ENCODE results near the gene GNAS-AS1.

The GNAS-AS1 gene

GRCh38 chr20:58877976-58878360 lies 27.3 kb upstream of the GNAS-AS1 start:
- H3K4me3 ChIP-seq (ENCODE audit: low read length), result no peak overlapping the region
- TF ChIP-seq, protein P1, sequence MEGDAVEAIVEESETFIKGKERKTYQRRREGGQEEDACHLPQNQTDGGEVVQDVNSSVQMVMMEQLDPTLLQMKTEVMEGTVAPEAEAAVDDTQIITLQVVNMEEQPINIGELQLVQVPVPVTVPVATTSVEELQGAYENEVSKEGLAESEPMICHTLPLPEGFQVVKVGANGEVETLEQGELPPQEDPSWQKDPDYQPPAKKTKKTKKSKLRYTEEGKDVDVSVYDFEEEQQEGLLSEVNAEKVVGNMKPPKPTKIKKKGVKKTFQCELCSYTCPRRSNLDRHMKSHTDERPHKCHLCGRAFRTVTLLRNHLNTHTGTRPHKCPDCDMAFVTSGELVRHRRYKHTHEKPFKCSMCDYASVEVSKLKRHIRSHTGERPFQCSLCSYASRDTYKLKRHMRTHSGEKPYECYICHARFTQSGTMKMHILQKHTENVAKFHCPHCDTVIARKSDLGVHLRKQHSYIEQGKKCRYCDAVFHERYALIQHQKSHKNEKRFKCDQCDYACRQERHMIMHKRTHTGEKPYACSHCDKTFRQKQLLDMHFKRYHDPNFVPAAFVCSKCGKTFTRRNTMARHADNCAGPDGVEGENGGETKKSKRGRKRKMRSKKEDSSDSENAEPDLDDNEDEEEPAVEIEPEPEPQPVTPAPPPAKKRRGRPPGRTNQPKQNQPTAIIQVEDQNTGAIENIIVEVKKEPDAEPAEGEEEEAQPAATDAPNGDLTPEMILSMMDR (conservative IDR thresholded peaks at IDR 0.05; ENCODE audit: low read depth, low read length), result no peak
- no peak for DNase-seq (ENCODE audit: low read depth)

GRCh38 chr20:58877050-58877975 lies 26.6 kb upstream of the GNAS-AS1 start:
- H3K4me3 ChIP-seq (ENCODE audit: low read length), result no peak overlapping the region
- no peak for DNase-seq (ENCODE audit: low read depth)
- TF ChIP-seq, protein P1 (conservative IDR thresholded peaks at IDR 0.05; ENCODE audit: low read depth, low read length), result no peak

DNA sequence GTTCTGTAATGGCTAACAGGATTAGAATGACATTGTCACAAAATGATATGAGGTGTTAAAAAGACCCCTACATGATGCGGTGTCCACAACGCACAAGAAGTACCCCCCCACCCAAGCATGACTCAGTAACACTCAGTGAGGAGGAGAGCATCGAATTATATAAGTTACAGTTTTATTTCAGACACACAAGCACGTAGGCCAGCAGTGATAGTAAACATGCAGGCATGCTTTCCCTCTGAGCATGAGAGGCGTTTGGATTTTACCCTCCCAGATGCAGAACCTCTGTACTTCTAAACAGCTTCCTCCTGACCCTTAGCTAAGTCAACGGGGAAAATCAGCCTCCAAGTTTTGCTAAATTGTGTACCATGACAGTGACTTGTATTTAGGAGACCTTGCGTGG lies 25.7 kb upstream of the GNAS-AS1 start:
- no peak for DNase-seq (ENCODE audit: low read depth)
- TF ChIP-seq, protein P1 (conservative IDR thresholded peaks at IDR 0.05; ENCODE audit: low read depth, low read length), result no peak
- H3K4me3 ChIP-seq (ENCODE audit: low read length), result no peak overlapping the region

DNA sequence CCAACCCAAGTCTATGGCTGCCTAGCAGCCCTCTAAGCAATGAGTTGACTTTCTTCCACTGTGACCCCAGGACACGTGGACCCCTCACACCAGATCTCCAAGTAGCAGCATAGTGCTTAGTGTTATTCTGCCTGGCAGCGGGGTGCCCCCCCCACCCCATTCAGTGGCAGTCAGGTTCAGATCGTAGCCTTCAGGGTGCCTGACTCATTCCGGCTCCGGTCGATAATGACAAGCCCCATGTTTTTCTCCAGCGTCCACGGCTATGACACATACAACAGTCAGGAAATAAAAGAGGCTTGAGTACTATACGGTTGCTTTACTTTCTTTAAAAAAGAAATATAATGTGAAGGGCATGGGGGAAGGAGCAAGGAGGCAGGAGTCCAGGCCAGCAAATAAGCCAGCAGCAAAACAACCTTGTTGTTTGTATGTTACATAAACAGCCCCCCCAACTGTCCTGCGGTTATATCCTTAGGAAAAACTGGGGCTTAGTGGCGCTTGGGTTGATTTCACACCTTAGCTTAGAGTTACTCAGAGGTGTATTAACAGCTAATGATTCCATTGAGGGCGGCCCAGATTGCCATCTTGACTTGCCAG lies 24.9 kb upstream of the GNAS-AS1 start:
- DNase-seq (ENCODE audit: low read depth), result no peak
- TF ChIP-seq, protein P1 (conservative IDR thresholded peaks at IDR 0.05; ENCODE audit: low read depth, low read length), result no peak
- no peak overlapping the region for H3K4me3 ChIP-seq (ENCODE audit: low read length)

- DNase-seq (ENCODE audit: low read depth), result no peak
- H3K4me3 ChIP-seq (ENCODE audit: low read length), result no peak overlapping the region
- TF ChIP-seq, protein P1 (conservative IDR thresholded peaks at IDR 0.05; ENCODE audit: low read depth, low read length), result no peak
Measured at GRCh38 chr20:58875111-58875510, 24.4 kb upstream of the GNAS-AS1 start.

DNA sequence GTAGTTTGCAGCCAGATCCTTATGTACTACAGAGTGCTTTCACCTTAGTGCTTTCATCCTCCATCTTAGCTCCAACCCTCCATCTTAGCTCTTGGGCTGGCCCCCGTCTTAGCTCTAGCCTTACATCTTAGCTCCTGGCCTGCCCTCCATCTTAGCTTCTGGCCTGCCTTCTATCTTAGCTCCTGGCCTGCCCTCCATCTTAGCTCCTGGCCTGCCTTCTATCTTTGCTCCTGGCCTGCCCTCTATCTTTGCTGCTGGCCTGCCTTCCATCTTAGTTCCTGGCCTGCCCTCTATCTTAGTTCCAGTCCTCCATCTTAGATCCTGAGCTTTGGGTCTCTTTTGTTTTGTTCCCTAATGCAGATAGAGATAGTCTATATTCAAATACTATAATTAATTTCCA lies 23.8 kb upstream of the GNAS-AS1 start:
- TF ChIP-seq, protein P1 (conservative IDR thresholded peaks at IDR 0.05; ENCODE audit: low read depth, low read length), result no peak
- no peak overlapping the region for H3K4me3 ChIP-seq (ENCODE audit: low read length)
- DNase-seq (ENCODE audit: low read depth), result no peak

Data from retinal pigment epithelial cell (primary cell).